Activated gamma-delta T cell (primary cell): ENCODE measurements around the gene RBM24.

Experiments
- DNase-seq: peaks from one replicate; lab custom pipeline; 2025; lab: John Stamatoyannopoulos, UW

RBM24 gene

GRCh38 chr6:17341891-17342290, 60.7 kb downstream of the RBM24 start:
- DNase-seq, result no peak

- DNase-seq, result no peak
Observed at GRCh38 chr6:17343215-17343614, 62.1 kb downstream of the RBM24 start.
